Measurements from ENCODE around the gene FADS6. TPM values are rescaled to one million over a fixed set of nuclear protein-coding genes. Genes with fewer than 3 reads are reported as not detected.

FADS6 gene
- total RNA-seq, 1 experiment from 2014 or later, result not detected

DNA sequence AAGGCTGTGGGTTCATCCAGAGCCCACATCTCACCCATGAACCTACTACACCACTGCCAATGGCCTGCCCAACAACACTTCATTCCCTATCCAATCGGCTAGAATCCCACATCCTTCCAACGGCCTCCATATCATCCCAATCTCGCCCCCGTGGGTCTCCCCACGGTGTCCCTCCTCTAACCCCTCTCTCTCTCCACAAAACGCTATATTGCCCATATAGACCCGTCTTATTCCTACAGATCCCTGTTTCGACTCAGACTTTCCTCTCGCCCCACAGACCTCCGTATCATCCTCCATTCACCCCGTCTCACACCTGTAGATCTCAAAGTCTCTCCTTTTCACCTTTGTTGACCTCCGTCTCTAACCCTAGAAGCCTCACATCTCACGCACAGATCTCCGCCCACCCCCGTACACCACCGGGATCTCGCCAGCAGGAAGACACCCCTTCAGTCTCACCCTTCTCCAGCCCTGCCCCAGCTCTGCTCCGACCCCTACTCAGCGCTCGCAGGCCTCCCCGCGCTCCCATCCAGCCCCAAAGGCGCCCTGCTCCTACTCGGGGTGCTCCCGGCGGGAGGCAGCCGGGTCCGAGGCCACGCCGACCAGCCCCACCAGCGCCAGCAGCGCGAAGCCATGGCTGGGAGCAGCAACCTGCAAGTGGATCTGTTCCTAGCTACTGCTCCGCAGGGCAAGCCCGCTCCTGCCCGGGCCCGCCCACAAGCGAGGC lies 21.0 kb downstream of the FADS6 start, which contains the start of gene FDXR:
TSS of gene FDXR (minus strand) at position 682 of the 724 bp plus-strand sequence. CDS start at position 632, 50 bp downstream.
- no peak for TF ChIP-seq CTCF (IDR thresholded peaks at IDR 0.05)
- TF ChIP-seq TCF7L2 (IDR thresholded peaks at IDR 0.05; ENCODE audit: low read depth, low read length), result no peak
- TF ChIP-seq SIN3A (IDR thresholded peaks at IDR 0.05; ENCODE audit: borderline replicate concordance, insufficient read depth, low read depth, low read length), result no peak
- no peak for TF ChIP-seq REST (IDR thresholded peaks at IDR 0.05; ENCODE audit: insufficient read depth in 1 of 2, low read depth in 2 of 2, low read length in 1 of 2)
- TF ChIP-seq POLR2AphosphoS5 (IDR thresholded peaks at IDR 0.05; ENCODE audit: low read depth, low read length), result no peak
- TSS peak; percentile 96 for BruUV-seq (replicated peaks)
- peak within 1 kb of the TSS; percentile 97 for H3K27ac ChIP-seq (ENCODE audit: low read length)
- intact Hi-C loops (cut with micrococcal nuclease; ENCODE audit: unreplicated experiment) (no loop called here), in situ Hi-C loops (cut with HindIII; ENCODE audit: low pct_unique_long_range_greater_than_20kb, low sequenced_read_pairs) (no loop called here)
- ChIA-PET POLR2A (interaction anchor here (0.5 to 1.2 kb wide), 8 partner anchors 10 to 446 kb away, joined by 3 to 5 read pairs (median 4); partner anchors contain the start of gene HID1), CTCF (interaction anchor here (0.6 to 1.9 kb wide), 10 partner anchors 7 to 1518 kb away, joined by 3 to 11 read pairs (median 4); partner anchors contain the start of genes OTOP2 and USH1G)
- peak; percentile 40 for ATAC-seq
- H3K4me1 ChIP-seq (ENCODE audit: control insufficient read depth, insufficient read depth, low read length), result peaks cover 9% of the 10 kb centered on the region
- H3K27me3 ChIP-seq (ENCODE audit: control insufficient read depth, insufficient read depth, low read length), result no peaks in the 10 kb centered on the region
- DNase-seq (ENCODE audit: low read depth, low spot score), result no peak
- no peaks in the 10 kb centered on the region for H3K9me3 ChIP-seq (ENCODE audit: control insufficient read depth, insufficient read depth, low read depth, low read length)
- H3K4me3 ChIP-seq (ENCODE audit: low read depth in 2 of 2, low read length in 2 of 2), result peak within 1 kb of the TSS; percentile 83 to 86
- peaks cover 9% of the 10 kb centered on the region; the same call in 1 of the 2 replicates for H3K36me3 ChIP-seq (ENCODE audit: control insufficient read depth, insufficient read depth, low read length)

- intact Hi-C loops (cut with micrococcal nuclease; ENCODE audit: unreplicated experiment) (no loop called here), in situ Hi-C loops (cut with HindIII; ENCODE audit: low pct_unique_long_range_greater_than_20kb, low sequenced_read_pairs) (no loop called here)
- no peak for ATAC-seq
- Histone ChIP-seq H3K4me1 (ENCODE audit: control insufficient read depth, insufficient read depth, low read length) (peaks cover 9% of the 10 kb centered on the region), H3K27me3 (ENCODE audit: control insufficient read depth, insufficient read depth, low read length) (no peaks in the 10 kb centered on the region), H3K36me3 (ENCODE audit: control insufficient read depth, insufficient read depth, low read length) (peaks cover 9% of the 10 kb centered on the region; the same call in 1 of the 2 replicates), H3K27ac (ENCODE audit: low read length) (no peak overlapping the region), H3K4me3 (ENCODE audit: low read depth in 2 of 2, low read length in 2 of 2) (peak overlapping the region; percentile 83 to 86; a peak in 2 of 4 replicates), H3K9me3 (ENCODE audit: control insufficient read depth, insufficient read depth, low read depth, low read length) (no peaks in the 10 kb centered on the region)
- POLR2A ChIA-PET, result no interaction called here
- DNase-seq (ENCODE audit: low read depth, low spot score), result no peak
- no TSS peak for BruUV-seq (replicated peaks)
- CTCF ChIA-PET, result no interaction called here
- TF ChIP-seq CTCF (IDR thresholded peaks at IDR 0.05) (no peak), POLR2AphosphoS5 (IDR thresholded peaks at IDR 0.05; ENCODE audit: low read depth, low read length) (no peak), SIN3A (IDR thresholded peaks at IDR 0.05; ENCODE audit: borderline replicate concordance, insufficient read depth, low read depth, low read length) (no peak), TCF7L2 (IDR thresholded peaks at IDR 0.05; ENCODE audit: low read depth, low read length) (no peak), REST (IDR thresholded peaks at IDR 0.05; ENCODE audit: insufficient read depth in 1 of 2, low read depth in 2 of 2, low read length in 1 of 2) (no peak)
These were observed 21.9 kb downstream of the FADS6 start for GRCh38 chr17:74871356-74872076.

Measured in Panc1 (cell line).